GM21447 (cell line): Measurements from ENCODE around the gene SLC17A5.
"Not testable (repeated sequence)": the region's sequence is repeated elsewhere in the genome, so short reads cannot be mapped to it uniquely, and the experiment has no call there.

ENCODE experiments used
- ATAC-seq: cut with Tn5 transposase; IDR thresholded peaks from one replicate; pipeline ENCODE4 v1.9.1; 2021; ENCODE audit not compliant: unreplicated experiment

SLC17A5 gene

DNA sequence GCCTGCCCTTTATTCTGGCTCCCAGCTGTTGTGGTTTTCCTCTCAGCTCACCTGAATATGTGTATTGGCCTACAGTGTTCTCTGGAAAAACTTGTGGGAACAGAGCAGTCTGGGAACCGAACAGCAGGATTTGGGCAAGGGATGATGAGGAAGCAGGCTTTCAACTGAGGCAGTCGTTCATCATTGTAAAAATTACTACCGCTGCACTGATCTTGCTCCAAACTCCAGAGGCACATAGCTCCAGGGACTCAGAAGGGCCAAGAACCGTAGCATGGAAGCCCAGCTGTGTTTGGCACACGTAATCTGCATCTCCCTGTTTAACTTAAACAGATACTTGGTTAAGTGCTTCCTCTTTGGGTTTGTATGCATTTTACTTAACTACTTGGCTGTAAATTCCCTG lies 84.7 kb downstream of the SLC17A5 start:
- no peak for ATAC-seq

- no peak for ATAC-seq
Observed at GRCh38 chr6:73566954-73567591, 86.7 kb downstream of the SLC17A5 start.

DNA sequence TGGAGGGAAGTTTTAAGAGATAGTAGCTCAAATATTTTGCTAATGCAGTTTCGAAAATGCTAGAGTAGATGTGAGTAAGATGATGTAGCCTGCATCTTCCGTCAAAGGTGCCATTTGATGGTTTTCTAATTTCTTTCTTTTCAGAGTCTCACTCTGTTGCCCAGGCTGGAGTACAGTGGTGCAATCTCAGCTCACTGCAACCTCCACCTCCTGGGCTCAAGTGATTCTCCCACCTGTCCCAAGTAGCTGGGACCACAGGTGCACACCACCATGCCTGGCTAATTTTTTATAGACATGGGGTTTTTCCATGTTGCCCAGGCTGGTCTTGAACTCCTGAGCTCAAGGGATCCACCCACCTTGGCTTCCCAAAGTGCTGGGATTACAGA lies 87.3 kb downstream of the SLC17A5 start:
- not testable (repeated sequence) for ATAC-seq

DNA sequence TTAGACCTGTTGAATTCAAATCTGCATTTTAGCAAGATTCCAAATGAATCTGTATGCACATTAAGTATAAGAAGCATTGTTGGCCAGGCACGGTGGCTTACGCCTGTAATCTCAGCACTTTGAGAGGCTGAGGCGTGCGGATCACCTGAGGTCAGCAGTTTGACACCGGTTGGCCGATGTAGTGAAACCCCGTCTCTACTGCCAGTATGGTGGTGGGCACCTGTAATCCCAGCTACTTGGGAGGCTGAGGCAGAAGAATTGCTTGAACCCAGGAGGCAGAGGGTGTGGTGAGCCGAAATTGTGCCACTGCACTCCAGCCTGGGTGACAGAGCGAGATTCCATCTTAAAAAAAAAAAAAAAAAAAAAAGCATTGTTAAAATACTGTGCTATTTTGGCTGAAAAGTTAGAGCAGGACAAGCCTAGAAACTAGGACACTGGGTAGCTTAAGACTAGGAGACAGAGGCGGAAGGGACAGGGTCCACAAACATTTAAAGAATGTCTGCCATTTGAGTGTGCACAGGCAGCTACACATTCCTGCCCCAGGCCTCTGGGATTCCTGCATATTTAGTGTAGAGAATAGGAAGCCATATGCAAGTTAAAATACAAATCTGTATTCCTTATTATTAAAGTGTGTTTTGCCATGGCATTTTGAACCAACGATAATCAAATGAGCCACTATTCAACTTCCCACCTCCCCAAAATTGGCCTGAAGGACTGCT lies 87.9 kb downstream of the SLC17A5 start:
- no peak for ATAC-seq

DNA sequence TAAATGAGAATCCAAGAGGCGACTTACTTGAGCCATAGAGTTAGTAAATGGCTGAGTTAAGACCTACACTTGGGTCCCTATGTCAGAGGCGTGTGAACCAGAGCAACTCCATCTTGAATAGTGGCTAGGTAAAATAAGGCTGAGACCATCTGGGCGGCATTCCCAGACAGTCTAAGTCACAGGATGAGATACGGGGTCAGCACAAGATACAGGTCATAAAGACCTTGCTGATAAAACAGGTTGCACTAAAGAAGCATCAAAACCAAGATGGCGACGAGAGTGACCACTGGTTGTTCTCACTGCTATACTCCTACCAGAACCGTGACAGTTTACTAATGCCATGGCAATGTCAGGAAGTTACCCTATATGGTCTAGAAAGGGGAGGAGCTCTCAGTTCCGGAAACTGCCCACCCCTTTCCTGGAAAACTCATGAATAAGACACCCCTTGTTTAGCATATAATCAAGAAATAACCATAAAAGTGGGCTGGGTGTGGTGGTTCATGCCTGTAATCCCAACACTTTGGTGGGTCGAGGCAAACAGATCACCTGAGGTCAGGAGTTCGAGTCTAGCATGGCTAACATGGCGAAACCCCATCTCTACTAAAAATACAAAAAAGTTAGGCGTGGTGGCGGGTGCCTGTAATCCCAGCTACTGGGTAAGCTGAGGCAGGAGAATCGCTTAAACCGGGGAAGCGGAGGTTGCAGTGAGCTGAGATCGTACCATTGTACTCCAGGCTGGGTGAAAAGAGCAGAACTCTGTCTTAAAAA lies 89.0 kb downstream of the SLC17A5 start:
- ATAC-seq, result no peak

- no peak for ATAC-seq
Observed at GRCh38 chr6:73562558-73562957, 91.2 kb downstream of the SLC17A5 start.

DNA sequence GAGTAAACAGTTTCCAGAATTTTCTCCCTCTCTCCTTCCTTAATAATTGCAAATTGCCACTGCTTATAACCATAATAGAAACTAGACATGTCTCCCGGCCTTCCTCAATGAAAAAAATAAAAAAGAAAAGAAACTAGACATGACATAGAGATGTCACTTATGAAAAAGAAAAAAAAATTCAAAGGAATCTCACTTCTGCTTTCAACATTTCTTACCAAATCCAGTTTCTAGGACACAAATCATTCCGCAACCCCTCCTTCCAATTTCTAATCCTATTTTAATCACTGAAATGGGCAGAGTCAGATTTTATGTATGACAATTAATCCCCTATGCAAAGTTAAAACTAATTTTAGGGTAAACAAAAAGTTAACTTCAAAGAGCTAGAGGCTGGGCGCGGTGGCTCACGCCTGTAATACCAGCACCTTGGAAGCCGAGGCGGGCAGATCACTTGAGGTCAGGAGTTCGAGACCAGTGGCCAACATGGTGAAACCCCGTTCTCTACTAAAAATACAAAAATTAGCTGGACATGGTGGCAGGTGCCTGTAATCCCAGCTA lies 92.9 kb downstream of the SLC17A5 start:
- peak; percentile 79 for ATAC-seq

GRCh38 chr6:73560182-73560732 lies 93.5 kb downstream of the SLC17A5 start:
- ATAC-seq, result peak; percentile 29

DNA sequence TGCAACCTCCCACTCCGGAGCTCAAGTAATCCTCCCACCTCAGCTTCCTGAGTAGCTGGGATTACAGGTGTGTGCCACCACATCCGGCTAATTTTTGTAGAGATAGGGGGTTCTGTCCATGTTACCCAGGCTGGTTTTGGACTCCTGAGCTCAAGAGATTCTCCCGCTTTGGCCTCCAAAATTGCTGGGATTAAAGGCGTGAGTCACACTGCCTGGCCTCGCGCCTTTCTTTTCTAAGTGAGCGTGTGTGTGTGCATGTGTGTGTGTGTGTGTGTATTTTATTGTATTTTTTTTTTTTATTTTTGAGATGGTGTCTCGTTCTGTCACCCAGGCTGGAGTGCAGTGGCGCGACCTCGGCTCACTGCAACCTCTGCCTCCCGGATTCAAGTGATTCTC lies 94.4 kb downstream of the SLC17A5 start:
- not testable (repeated sequence) for ATAC-seq

DNA sequence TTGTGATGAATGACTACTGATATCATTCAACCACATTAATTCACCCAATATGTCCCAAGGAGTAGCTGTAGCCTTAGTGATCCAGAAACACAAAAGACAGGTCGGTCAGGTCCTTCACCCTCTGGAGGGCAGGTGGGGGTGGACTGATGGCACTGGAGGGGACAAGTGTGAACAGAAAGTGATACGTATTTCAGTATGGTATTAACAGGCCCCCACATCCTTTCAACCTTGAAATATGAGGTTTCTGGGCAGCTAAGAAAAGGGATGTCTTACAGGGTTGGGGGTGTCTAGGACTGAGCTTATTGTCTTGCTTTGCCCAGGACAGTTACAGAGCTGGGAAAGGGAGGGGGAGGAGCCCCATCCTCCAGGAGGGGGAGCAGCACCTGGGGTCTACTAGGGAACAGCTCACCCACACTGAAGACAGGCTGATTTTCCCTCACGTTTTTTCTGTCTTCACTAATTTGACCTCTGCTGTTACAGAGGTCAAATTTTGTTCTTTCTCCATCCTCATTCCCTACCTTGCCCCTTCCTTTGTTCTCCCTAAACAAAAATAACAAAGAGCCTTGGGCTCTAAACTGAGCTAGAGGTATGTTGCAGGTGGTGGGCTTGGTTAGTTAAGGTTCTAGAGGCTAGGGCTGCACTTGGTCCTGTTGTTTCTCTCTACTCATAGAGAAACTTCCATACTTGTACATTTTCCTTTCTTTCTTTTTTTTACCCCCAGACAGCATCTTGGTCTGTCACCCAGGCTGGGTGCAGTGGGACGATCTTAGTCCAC lies 95.0 kb downstream of the SLC17A5 start:
- ATAC-seq, result peak; percentile 55

- no peak for ATAC-seq
Observed at GRCh38 chr6:73556836-73557235, 97.0 kb downstream of the SLC17A5 start.

GRCh38 chr6:73555380-73555949 lies 98.3 kb downstream of the SLC17A5 start:
- not testable (repeated sequence) for ATAC-seq

- ATAC-seq, result not testable (repeated sequence)
Observed at GRCh38 chr6:73551115-73551514, 102.7 kb downstream of the SLC17A5 start.

GRCh38 chr6:73548458-73549446 lies 105.0 kb downstream of the SLC17A5 start:
- ATAC-seq, result no peak

GRCh38 chr6:73547036-73547435 lies 106.8 kb downstream of the SLC17A5 start:
- ATAC-seq, result no peak
